Measurements from ENCODE around the gene SLC17A1. TPM values are rescaled to one million over a fixed set of nuclear protein-coding genes. Genes with fewer than 3 reads are reported as not detected.

Gene SLC17A1
- total and polyA plus RNA-seq, 8 donors, result not detected

DNA sequence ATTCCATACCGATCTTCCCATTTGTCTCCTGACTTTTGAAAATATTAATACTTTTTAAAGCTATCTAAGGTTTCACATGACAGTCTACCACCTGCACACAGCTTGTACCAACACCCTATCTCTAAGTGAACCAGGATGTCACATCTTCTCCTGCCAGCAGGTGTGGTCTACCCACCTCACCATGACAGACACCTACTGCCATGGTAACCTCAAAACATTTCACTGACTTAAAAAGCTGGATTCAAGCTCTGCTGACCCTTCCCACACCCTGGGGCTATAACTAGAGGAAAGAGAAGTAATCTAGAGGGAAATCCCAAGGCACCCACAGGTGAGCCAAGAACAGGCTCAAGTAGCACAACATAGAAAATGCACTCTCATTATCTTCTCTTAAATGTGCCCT lies 41.0 kb upstream of the SLC17A1 start:
- H3K27ac ChIP-seq, result no peak overlapping the region
- WGBS, 5 donors, result 96 to 100% (median 100%) methylated on average over 1 of the region's 1 CpG
- no peaks in the 10 kb centered on the region for H3K9me3 ChIP-seq
- no peaks in the 10 kb centered on the region for H3K4me1 ChIP-seq
- H3K27me3 ChIP-seq, result no peaks in the 10 kb centered on the region
- no peak overlapping the region for H3K4me3 ChIP-seq
- DNase-seq, result peak in 1 of 2 donors; percentile 6
- H3K36me3 ChIP-seq, result no peaks in the 10 kb centered on the region
- intact Hi-C loops (cut with DNase I; ENCODE audit: low total_unique reads), result no loop called here
- no peak for TF ChIP-seq POLR2AphosphoS5 (IDR thresholded peaks at IDR 0.05)
- no peak for TF ChIP-seq EP300 (IDR thresholded peaks at IDR 0.05)
- TF ChIP-seq CTCF (IDR thresholded peaks at IDR 0.05), result no peak
- TF ChIP-seq POLR2A (IDR thresholded peaks at IDR 0.05), result no peak

DNA sequence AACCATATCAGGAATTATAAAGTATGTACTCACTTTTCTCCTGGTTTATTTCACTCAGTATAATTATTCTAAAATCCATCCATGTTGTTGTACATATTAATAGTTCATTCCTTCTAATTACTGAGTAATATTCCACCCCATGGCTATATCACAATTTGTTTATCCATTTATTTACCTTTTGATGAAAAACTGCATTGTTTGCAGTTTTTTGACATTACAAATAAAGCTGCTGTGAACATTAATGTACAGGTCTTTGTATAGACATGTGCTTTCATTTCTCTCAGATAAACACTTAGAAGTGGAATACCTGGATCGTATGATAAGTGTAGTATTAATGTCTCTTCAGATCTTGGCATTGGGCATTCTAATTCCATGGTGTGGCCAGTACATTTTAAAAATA lies 38.0 kb upstream of the SLC17A1 start:
- H3K9me3 ChIP-seq, result no peaks in the 10 kb centered on the region
- WGBS, 5 donors, result 40 to 83% (median 82%) methylated on average over 1 of the region's 1 CpG
- H3K4me1 ChIP-seq, result no peaks in the 10 kb centered on the region
- no peak for TF ChIP-seq EP300 (IDR thresholded peaks at IDR 0.05)
- TF ChIP-seq CTCF (IDR thresholded peaks at IDR 0.05), result no peak
- no peak for TF ChIP-seq POLR2AphosphoS5 (IDR thresholded peaks at IDR 0.05)
- TF ChIP-seq POLR2A (IDR thresholded peaks at IDR 0.05), result no peak
- no peak for DNase-seq
- intact Hi-C loops (cut with DNase I; ENCODE audit: low total_unique reads), result no loop called here
- no peaks in the 10 kb centered on the region for H3K27me3 ChIP-seq
- H3K4me3 ChIP-seq, result no peak overlapping the region
- no peaks in the 10 kb centered on the region for H3K36me3 ChIP-seq
- H3K27ac ChIP-seq, result no peak overlapping the region

GRCh38 chr6:25868436-25869183 lies 36.8 kb upstream of the SLC17A1 start:
- intact Hi-C loops (cut with DNase I; ENCODE audit: low total_unique reads), result no loop called here
- no peak for DNase-seq
- no peaks in the 10 kb centered on the region for H3K36me3 ChIP-seq
- no peaks in the 10 kb centered on the region for H3K9me3 ChIP-seq
- H3K4me3 ChIP-seq, result no peak overlapping the region
- no peak for TF ChIP-seq EP300 (IDR thresholded peaks at IDR 0.05)
- no peak for TF ChIP-seq POLR2A (IDR thresholded peaks at IDR 0.05)
- TF ChIP-seq POLR2AphosphoS5 (IDR thresholded peaks at IDR 0.05), result no peak
- no peak for TF ChIP-seq CTCF (IDR thresholded peaks at IDR 0.05)
- WGBS, 5 donors, result 62 to 77% (median 67%) methylated on average over 3 of the region's 3 CpGs
- no peaks in the 10 kb centered on the region for H3K4me1 ChIP-seq
- H3K27ac ChIP-seq, result no peak overlapping the region
- no peaks in the 10 kb centered on the region for H3K27me3 ChIP-seq

- no peak overlapping the region for H3K4me3 ChIP-seq
- DNase-seq, result peak in 1 of 2 donors; percentile 28
- H3K27me3 ChIP-seq, result no peaks in the 10 kb centered on the region
- H3K4me1 ChIP-seq, result no peaks in the 10 kb centered on the region
- H3K27ac ChIP-seq, result no peak overlapping the region
- 12 to 42% (median 19%) methylated on average over 3 of the region's 3 CpGs for WGBS, 5 donors
- peak in 1 of 3 donors; percentile 28 for TF ChIP-seq POLR2AphosphoS5 (IDR thresholded peaks at IDR 0.05)
- no peak for TF ChIP-seq EP300 (IDR thresholded peaks at IDR 0.05)
- H3K9me3 ChIP-seq, result no peaks in the 10 kb centered on the region
- no peaks in the 10 kb centered on the region for H3K36me3 ChIP-seq
- intact Hi-C loops (cut with DNase I; ENCODE audit: low total_unique reads), result no loop called here
Observed at GRCh38 chr6:25866011-25866410, 34.2 kb upstream of the SLC17A1 start.

DNA sequence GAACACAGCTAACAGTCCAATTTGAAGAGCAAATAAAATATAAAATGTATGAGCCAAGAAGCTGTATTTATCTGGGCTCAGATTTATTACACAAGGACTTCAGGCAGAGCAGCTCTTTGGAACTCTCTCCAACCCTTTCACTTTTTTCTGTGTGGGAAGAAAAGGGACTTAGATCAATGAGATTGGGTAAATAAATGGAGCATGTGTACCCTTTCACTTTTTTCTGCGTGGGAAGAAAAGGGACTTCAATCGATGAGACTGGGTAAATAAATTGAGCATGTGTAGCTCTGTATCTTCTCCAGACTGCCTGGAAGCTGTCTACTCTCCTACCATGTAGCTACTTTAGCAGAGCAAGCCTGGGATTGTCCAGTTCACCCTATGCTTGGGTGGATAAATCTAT lies 31.5 kb upstream of the SLC17A1 start:
- Histone ChIP-seq H3K27ac (no peak overlapping the region), H3K36me3 (no peaks in the 10 kb centered on the region), H3K9me3 (no peaks in the 10 kb centered on the region), H3K27me3 (no peaks in the 10 kb centered on the region), H3K4me3 (no peak overlapping the region), H3K4me1 (no peaks in the 10 kb centered on the region)
- TF ChIP-seq POLR2AphosphoS5 (IDR thresholded peaks at IDR 0.05) (no peak), EP300 (IDR thresholded peaks at IDR 0.05) (no peak), POLR2A (IDR thresholded peaks at IDR 0.05) (no peak), CTCF (IDR thresholded peaks at IDR 0.05) (no peak)
- intact Hi-C loops (cut with DNase I; ENCODE audit: low total_unique reads), result no loop called here
- 32 to 69% (median 42%) methylated on average over 2 of the region's 2 CpGs for WGBS, 5 donors
- DNase-seq, result no peak
